ENCODE measurements around the gene VPS13D.

VPS13D gene

DNA sequence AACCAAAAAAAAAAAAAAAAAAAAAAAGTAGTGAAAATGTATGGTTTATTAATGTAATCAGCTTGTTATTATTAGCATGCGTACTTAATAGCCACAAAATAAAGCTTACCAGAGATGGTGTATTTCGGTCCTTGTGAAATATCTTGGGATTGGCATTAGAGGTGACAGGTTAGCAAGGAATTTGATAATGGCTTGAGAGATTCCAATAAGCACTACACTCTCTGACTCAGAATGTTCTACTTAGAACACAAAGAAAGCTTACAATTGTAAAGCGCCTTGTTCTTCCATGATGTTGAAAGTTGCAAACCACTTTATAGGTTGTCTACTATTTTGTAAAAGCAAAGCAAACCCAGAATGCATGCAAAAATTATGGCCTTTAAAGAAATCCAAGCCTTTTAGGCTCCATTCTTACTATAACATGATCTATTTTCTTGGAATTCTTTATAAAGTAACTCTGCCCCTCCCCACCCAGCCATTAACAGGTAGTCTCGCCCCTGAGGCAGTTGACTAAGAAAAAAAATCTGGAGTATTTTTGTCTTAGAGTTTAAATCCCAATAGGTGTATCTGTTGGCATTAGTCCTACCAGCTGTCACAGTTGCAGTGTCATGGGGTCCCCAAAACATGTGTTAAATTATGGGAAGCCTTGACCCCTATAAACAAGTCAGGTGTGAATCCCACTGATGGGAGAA is 259.0 kb downstream of the VPS13D start:
- no peak for DNase-seq (ENCODE audit: low spot score)

DNA sequence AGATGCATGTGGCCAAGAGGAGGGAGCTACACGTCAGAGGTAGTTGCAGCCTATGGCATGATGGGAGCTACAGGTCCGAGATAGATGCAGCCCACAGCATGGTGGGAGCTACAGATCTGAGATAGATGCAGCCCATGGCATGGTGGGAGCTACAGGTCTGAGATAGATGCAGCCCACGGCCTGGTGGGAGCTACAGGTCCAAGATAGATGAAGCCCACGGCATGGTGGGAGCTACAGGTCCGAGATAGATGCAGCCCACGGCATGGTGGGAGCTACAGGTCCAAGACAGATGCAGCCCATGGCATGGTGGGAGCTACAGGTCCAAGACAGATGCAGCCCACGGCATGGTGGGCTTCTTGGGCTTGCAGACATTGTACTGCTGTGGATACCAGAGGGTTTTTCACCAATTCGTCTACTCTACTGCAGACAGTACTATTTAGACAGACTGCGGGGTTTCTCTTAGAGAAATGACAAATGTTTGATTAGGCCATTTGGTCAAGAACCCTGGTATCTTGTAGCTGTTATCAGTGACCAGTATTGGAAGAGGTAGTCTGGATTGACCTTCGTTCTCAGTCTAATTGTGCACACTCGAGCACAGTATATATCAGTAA is 260.8 kb downstream of the VPS13D start:
- DNase-seq (ENCODE audit: low spot score): no peak

DNA sequence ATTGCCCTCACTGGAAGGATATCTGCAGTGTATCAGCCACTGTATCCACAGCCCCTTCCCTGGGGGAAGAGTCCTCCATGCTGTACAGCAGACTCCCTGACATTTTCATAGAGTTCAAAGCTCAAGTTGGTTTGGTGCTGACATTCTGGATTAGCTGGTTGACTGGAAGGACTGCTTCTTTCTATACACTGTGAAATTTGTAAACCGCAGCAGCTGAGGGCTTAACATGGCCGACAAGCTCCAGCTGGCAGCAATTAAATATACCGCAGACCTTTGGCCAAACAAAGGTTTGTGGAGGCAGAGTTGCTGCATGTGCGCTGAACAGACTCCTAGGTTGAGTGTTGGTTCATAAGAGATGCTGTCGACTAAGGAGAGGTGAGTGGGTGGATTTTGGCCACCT is 261.8 kb downstream of the VPS13D start:
- no peak for DNase-seq (ENCODE audit: low spot score)

DNA sequence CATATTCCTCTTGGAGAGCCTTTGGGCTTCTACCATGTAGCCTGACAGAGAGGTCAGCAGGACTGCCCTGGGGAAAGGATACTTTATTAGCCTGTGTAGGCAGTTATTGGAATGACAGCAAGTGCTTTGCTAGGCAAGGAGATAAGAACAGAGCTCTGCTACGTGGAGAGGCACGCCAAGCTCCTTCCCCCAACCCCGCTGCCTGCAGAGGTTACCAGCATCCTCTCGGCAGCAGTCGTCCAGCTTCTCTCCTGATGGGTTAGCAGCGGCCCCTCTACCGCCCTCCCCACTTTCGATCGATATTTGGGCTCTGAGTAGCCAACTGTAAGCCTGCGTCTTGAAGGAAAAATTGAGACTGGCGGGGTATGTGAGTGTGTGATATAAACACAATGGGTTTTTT is 265.9 kb downstream of the VPS13D start:
- no peak for DNase-seq (ENCODE audit: low spot score)

DNA sequence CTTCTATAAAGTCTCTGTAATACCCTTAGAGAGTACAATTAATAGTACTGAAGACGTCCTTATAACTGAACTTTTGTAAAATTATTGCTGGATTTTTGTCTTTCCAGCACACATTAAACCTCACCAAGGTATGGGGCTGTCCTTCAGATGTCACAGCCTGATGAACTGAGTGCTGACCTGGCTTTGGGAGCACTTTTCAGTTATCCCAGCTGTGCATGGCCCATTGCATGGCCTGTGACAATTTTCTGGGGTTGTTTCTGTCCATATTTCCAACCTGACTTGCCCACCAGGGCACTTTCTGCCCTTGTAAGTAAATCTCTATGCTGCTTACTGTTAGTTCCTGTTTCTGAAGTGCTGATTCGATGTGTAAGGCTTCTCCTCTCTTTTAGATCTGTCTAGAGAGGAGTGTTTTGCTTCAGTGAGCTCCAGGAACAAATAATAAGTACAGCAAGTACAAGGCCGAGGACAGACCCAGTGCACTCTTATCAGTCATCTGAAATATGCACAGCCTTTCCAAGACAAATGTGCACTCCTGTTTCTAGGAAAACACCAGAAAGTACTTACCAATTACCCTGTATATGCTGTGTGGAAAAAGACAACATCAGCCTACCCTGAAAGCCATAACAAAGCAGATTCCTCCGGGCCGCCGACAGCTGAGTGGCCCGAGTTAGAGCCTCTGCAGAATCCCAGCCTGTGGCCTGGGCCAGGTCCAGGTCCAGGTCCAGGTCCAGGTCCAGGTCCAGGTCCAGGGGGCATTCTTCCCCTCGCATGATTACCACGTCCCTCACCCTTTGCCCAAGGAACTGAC is 266.5 kb downstream of the VPS13D start:
- DNase-seq (ENCODE audit: low spot score): no peak

DNA sequence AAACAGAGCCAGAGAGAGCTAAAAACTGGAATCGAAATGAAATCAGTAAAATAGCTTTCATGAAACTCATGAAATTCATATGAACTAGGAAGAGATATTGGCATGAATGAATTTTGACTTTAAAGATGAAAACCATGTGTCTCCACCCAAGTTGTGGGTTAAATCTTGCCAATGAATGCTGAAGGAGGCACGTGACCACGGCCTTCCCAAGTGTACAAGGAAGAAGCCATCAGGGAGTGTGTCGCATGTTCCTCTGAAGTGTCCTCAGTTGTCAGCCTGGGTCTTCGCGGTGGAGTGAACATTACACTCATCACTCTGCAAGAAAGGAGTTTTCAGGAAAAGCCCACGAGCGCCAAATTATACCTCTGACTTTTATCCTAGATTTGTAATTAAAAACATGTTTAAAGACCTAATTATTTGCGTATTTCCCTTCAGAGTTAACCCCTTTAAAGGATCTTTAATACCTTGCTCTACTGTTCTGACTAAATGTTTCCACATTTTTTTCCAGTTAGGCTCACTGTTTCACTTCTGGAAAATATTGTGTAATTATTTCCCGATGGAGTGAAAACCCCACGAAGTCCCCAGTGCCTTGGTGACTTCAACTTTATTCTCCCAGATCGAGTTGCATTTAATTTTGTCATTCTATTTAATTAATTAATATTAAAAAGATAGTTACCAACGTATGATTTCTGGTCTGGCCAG is 269.9 kb downstream of the VPS13D start:
- DNase-seq (ENCODE audit: low spot score): no peak

DNA sequence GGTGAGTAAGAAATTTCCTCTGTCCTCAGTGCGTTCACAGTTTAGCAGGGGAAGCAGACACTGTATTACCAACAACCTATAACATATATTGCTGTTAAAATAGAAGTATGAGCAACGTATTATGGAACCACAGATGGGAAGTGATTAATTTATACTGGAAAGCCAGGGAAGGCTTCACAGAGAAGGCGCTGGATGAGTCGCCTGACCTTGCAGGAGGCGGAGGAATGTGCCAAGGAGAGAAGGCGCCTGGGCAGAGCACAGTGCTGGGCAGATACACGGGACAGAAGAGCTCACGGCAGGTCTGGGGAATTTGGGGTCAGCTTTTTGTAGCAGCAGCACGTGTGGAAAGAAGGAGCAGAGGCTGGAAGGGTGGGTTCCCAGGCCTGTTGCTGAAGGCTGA is 271.8 kb downstream of the VPS13D start:
- DNase-seq (ENCODE audit: low spot score): no peak

DNA sequence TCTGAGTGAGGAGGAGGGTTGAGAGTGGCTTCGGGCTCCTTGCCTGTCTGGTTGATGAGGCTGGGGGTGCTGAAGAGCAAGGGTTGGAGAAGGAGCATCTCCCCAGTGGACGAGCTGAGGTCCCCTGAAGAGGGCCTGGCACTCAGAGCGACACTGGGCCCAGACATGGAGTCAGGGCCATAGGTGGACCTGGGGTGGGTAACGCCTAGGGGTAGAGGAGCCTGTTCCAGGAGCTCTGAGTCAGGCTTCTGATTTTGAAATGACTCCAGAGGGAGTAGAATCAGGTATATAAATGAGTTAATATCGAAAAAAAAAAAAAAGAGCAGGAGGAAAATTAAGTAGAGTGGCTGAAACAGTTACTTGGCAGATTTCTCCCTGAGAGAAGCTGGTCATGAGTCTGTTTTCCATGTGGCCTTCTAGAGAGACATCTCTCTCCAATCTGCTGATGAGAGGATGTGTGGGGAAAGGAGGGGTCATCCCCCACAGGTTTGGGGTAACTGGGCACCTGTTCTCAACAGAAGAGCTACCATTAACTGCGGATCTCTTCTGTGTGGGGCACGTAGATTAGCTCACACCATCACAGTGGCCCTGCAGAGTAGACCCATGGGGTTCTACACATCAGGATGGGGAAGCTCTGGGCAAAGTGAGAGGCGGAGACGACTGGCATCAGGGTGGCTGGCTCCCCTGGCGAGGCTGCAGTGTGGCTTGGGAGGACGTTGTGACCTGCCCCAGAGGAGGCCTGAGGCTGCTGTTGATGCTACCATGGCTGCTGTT is 272.7 kb downstream of the VPS13D start:
- no peak for DNase-seq (ENCODE audit: low spot score)

DNA sequence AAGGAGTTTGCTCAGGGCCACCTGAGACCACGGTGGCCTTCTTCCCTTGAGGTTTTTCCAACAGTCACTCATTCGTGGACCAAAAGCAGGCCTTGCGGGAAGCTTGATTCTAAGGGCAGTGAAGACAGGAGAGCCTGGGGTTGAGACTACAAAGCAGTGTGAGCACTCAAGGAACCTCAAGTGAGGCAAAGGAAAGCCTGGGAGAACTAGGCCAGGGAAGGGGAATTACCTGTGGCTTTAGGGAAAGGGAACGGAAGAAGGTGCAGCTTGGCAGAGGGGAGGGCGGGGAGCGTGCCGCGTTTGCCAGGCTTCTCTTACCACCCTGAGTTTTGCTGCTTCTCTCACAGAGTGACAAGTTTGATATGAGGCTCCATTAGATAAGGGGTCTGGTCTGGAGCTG is 273.9 kb downstream of the VPS13D start:
- DNase-seq (ENCODE audit: low spot score): no peak

DNA sequence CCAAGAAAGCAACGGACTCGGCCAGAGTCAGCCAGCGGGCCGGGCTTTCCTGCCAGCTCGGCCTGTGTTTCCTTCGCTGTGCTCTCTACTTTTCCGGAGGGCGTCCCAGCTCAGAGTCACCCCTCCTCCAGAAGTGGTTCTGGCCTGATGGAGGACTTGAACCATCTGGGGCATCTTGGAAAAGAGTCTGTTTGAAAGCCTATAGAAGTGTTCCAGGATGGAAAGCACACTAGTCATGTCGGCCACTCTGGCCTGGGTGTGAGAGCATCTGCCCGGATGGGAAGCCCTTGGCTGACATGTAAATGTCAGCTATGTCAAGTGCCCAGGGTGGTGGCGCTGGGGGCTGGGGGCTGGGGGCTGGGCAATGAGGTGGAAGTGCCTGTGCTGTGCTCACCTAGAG is 274.8 kb downstream of the VPS13D start:
- DNase-seq (ENCODE audit: low spot score): no peak

DNA sequence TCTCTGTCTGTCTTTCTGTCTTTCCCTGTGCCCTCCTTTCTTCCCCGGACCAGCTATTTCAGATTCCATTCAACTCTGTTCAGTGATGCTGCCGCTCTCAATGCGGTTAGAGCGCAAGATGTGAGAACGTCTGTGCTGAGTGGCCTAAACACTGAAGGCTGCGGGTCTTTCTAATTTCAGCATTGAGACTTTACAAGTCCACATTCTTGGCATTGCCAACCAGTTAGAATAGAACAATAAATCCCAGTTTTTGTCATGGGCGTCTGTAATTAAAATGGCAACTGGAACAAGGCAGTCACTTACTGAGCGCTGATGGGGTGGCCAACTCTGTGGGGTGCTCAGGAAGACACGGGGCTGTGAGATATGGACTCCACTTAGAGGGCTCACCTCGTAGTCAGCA is 275.4 kb downstream of the VPS13D start:
- DNase-seq (ENCODE audit: low spot score): no peak

DNA sequence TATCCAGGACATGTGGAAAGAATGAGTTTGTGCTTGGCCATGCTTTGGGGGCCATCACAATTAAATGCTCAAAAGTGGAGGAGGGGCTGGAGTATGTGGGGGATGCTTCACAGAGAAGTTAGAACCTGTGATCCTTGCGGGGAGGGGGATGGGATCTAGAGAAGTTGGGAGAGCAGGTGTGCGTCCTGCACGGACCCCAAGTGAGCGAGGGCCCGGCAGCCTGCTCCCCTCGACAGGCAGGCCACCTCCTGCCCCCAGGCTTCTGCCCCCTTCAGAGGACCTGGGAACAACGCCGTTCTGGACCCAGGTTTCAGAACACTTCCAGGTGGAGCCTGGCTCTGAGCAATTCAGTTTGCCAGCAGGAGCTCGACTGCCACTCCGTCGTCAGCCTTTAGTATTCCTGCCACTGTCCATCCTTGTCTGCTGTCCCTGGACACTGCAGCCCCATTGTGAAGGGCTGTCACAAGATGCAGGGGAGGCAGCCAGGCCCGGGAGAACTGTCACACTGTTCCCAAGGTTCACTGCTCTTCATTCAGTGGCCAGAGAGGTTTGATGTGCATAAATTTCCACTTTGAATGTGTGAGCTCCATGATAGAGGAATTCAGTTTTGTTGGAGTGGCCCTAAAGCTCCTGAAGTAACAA is 275.9 kb downstream of the VPS13D start:
- DNase-seq (ENCODE audit: low spot score): no peak

DNA sequence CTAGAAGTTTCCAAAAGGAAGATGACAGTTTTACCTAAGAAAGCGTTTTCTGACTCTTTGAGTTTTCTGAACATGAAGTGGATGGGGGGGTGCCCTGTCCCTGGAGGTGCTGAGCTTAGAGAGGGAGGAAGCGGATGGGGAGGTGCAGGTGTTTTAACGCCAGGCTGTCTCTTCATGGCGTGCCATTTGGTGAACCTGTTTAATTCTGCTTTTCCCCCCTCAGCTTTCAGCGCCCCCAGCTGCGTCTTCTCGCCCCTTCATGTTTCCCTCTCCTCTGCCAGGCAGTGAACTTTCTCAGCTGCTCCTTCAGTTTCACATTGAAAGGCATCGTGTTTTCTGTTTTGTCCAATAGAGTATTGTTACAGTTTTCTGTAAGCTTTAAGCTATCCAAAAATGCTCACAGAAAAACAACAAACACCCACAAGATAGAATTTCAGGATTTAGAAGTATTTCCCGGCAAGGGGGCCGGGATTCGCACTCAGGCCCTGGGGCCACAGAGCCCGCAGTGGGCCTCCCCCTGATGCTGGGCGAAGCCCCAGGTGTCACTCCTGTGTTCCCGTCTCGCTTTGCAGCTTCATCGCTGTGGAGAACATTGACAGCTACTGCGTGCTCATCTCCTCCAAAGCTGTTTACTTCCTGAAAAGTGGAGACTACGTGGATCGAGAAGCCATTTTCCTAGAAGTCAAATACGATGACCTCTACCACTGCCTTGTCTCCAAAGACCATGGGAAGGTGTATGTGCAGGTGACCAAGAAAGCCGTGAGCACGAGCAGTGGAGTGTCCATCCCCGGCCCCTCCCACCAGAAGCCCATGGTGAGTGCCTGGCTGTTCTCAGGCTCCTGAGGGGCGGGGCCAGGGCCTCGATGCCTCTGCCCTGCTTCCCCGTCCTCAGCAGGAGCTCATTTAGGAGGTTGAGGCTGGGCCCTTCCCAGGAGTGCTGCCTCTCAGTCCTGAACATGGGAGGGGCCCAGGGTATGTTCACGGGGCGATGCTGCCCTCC is 276.8 kb downstream of the VPS13D start:
- DNase-seq (ENCODE audit: low spot score): no peak

DNA sequence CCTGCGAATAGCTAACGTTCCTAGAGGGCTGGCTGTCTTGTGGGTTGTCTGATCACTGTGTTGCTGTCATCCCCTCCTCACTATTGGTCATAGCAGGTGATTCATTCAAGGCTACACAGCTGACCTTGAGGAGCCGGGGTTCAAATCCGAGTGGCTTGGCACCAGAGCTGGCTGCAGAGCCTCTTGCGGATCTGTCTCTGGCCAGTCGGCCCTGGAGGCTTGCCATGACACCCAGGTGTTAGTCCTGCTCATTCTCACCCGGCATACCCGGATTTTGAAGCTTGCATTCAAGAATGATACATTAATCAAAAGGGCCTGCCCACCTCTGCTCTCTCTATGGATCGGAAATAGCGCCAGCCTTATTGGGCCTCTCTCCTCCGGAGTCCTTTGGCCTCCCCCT is 277.8 kb downstream of the VPS13D start:
- DNase-seq (ENCODE audit: low spot score): no peak

DNA sequence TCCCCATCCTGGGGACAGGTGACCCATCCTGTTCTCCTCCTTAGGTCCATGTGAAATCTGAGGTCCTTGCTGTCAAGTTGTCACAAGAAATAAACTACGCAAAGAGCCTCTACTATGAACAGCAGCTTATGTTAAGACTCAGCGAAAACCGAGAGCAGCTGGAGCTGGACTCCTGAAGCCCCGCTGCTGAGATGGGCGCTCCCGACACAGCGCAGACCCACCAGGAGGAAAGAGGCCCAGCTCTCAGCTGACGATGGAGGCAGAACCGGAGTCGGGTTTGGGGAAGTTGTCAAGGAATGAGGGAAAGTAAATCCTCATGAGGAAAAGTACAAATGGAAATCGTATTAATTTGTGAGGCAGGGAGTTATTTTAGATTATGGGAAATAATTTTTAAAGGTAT is 279.0 kb downstream of the VPS13D start:
- DNase-seq (ENCODE audit: low spot score): no peak

DNA sequence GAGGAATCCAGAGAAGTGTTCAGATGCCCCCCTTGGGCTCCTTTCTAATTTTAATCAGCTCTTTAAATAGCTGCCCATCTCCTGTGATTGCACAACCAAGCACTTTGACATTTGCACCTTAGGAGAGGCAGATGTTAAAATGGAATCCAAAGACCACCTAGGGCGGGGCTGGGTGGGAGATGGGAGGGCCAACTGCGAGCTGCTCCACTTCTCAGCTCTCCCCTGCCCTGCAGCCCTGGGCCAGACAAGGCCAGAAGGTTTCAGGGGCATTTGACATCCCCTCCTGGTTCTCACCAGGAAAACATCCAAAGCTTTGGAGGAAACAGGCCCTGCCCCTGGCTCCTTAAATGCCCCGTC is 281.3 kb downstream of the VPS13D start:
- DNase-seq (ENCODE audit: low spot score): no peak

DNA sequence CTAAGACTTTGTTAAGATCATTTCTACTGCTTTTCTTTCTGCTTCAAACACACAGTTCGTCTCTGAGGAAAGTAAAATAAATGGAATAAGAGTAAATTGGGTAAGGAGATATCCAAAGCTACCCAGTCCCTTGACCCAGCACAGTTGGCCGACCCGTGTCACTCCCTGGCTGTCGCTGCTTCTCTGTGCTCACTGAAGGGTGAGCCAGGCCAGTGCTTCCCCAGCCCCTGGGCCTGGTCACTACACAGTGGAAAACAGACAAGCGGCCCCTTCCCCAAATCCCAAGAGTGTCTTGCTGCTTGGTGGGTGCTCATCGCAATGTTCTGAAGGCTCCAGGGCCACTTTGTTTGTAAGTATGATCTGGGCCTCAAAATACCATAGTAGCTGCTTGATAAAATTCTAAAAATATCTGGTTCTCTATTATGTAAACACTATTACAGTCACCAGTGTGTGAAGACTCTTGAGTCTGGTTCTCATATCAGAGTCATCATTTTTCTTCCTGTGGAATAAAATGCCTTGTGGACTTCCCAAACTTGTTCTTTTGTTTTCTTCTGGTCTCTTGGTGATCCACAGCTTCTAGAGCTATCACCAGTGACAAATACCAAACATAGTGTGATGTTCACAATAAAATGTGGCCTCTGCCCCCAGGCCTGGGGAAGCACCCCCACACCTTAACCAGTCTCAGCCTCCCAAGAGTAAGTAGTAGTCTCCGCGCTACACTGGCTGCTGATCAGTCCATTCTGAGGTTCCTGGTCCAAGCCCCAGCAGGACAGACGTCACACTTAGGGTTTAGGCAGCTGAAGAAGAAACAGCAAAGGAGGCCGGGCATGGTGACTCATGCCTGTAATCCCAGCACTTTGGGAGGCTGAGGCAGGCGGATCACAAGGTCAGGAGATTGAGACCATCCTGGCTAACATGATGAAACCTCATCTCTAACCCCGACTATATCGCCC is 282.0 kb downstream of the VPS13D start:
- DNase-seq (ENCODE audit: low spot score): no peak

DNA sequence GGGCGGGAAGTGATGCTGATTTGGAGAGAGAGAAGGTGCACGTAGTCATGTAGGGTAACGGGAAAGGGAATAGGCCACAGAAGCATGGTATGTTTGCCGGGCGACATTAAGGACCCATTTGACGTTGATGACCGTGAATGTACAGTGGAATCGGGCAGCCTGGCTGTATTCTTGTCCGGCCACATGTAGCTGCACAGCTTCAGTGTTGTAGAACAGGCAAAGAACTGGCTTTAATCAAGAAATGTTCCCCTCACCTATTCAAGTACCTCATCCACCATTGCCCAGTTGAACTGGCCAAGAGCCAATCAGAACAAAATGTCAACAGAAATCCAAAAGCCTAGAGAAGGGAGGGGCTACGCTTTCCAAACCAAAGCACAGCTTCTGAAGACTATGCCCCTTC is 283.4 kb downstream of the VPS13D start:
- no peak for DNase-seq (ENCODE audit: low spot score)

DNA sequence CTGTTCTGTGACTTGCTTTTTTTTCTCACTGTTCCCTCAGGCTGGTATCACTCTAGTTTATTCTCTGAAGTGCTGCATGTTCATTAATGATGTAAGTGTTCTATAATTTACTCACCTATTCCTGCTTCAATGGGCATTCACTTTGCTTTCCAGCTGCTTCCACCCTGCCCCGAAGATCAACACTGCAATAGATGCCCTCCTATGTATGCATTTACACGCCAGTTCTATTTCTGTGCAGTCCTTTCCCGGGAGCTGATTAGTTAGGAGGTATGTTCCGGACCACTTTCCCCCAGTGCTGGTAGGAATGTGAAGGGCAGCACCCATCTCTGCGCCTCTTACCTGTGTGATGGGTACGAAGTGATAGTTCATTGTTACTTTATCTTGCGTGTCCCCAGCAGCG is 284.8 kb downstream of the VPS13D start:
- no peak for DNase-seq (ENCODE audit: low spot score)
